ENCODE measurements around the gene COG5. TPM values are rescaled to one million over a fixed set of nuclear protein-coding genes. Genes with fewer than 3 reads are reported as not detected.

Gene COG5
- total and polyA plus RNA-seq, 9 of the 15 experiments (the other 6 are each of a cell fraction or from before 2014, with no cell fraction given), result 15.3 to 75.1 (median 56.4) TPM

- TF ChIP-seq SP1 (CRISPR knock-in tag; IDR thresholded peaks at IDR 0.05) (peak; percentile 100), E2F5 (CRISPR knock-in tag; IDR thresholded peaks at IDR 0.05) (0 out of 2 replicates have a peak, but pooled peaks have one; percentile 14), ZNF224 (CRISPR knock-in tag; IDR thresholded peaks at IDR 0.05) (no peak), ZNF431 (CRISPR knock-in tag; IDR thresholded peaks at IDR 0.05) (no peak; the same call in 1 of the 2 replicates), BHLHE40 (IDR thresholded peaks at IDR 0.05; ENCODE audit: low read length) (peak; percentile 87), AFF4 (CRISPR knock-in tag; IDR thresholded peaks at IDR 0.05) (peak; percentile 67; the same call in 1 of the 2 replicates), CEBPB (tag; IDR thresholded peaks at IDR 0.05) (0 out of 2 replicates have a peak, but pooled peaks have one; percentile 39), GABPB2 (CRISPR knock-in tag; conservative IDR thresholded peaks at IDR 0.05) (no peak), MCM5 (IDR thresholded peaks at IDR 0.05; ENCODE audit: low read depth) (no peak), KLF6 (CRISPR knock-in tag; IDR thresholded peaks at IDR 0.05; ENCODE audit: borderline replicate concordance) (0 out of 2 replicates have a peak, but pooled peaks have one; percentile 36), LCOR (CRISPR knock-in tag; IDR thresholded peaks at IDR 0.05) (peak; percentile 84), BRD4 (IDR thresholded peaks at IDR 0.05) (no peak; the same call in 1 of the 2 replicates), DDX20 (tag; IDR thresholded peaks at IDR 0.05; ENCODE audit: low read depth) (0 out of 2 replicates have a peak, but pooled peaks have one; percentile 27), ZBTB9 (CRISPR knock-in tag; IDR thresholded peaks at IDR 0.05) (0 out of 2 replicates have a peak, but pooled peaks have one; percentile 3), CBX1 (IDR thresholded peaks at IDR 0.05; ENCODE audit: low read depth) (peak; percentile 60), SIN3A (IDR thresholded peaks at IDR 0.05; ENCODE audit: borderline replicate concordance in 2 of 2, control insufficient read depth in 1 of 2, low read depth in 2 of 2, low read length in 2 of 2) (peak; percentile 86 to 97), FOS (IDR thresholded peaks at IDR 0.05; ENCODE audit: extremely low read depth, insufficient read length) (no peak), ELF1 (tag; IDR thresholded peaks at IDR 0.05) (no peak), PHB2 (IDR thresholded peaks at IDR 0.05; ENCODE audit: low read depth) (no peak), ZNF408 (CRISPR knock-in tag; IDR thresholded peaks at IDR 0.05; ENCODE audit: low read depth) (no peak)
- TF ChIP-seq, protein P1, sequence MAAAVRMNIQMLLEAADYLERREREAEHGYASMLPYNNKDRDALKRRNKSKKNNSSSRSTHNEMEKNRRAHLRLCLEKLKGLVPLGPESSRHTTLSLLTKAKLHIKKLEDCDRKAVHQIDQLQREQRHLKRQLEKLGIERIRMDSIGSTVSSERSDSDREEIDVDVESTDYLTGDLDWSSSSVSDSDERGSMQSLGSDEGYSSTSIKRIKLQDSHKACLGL (CRISPR knock-in tag; IDR thresholded peaks at IDR 0.05; ENCODE audit: borderline replicate concordance, poor library complexity, severe bottlenecking), result no peak
Observed at GRCh38 chr7:107563775-107564552, at the start of gene COG5, which contains the start of gene DUS4L (continued).
